ENCODE measurements around the gene PRAMEF18.
"Not testable (repeated sequence)": the region's sequence is repeated elsewhere in the genome, so short reads cannot be mapped to it uniquely, and the experiment has no call there.

GRCh38 chr1:13239633-13240032 lies 13.7 kb upstream of the PRAMEF18 start:
- not testable (repeated sequence) for TF ChIP-seq CTCF (IDR thresholded peaks at IDR 0.05); TEAD4 (CRISPR knock-in tag; IDR thresholded peaks at IDR 0.05); FOXJ3 (CRISPR knock-in tag; IDR thresholded peaks at IDR 0.05; ENCODE audit: borderline replicate concordance); ATF2 (CRISPR knock-in tag; IDR thresholded peaks at IDR 0.05; ENCODE audit: borderline replicate concordance, low read depth); NFYB (CRISPR knock-in tag; conservative IDR thresholded peaks at IDR 0.05; ENCODE audit: low read depth); E2F1 (CRISPR knock-in tag; IDR thresholded peaks at IDR 0.05); HMGXB4 (CRISPR knock-in tag; IDR thresholded peaks at IDR 0.05); MAX (CRISPR knock-in tag; IDR thresholded peaks at IDR 0.05)
- TF ChIP-seq, protein P1, sequence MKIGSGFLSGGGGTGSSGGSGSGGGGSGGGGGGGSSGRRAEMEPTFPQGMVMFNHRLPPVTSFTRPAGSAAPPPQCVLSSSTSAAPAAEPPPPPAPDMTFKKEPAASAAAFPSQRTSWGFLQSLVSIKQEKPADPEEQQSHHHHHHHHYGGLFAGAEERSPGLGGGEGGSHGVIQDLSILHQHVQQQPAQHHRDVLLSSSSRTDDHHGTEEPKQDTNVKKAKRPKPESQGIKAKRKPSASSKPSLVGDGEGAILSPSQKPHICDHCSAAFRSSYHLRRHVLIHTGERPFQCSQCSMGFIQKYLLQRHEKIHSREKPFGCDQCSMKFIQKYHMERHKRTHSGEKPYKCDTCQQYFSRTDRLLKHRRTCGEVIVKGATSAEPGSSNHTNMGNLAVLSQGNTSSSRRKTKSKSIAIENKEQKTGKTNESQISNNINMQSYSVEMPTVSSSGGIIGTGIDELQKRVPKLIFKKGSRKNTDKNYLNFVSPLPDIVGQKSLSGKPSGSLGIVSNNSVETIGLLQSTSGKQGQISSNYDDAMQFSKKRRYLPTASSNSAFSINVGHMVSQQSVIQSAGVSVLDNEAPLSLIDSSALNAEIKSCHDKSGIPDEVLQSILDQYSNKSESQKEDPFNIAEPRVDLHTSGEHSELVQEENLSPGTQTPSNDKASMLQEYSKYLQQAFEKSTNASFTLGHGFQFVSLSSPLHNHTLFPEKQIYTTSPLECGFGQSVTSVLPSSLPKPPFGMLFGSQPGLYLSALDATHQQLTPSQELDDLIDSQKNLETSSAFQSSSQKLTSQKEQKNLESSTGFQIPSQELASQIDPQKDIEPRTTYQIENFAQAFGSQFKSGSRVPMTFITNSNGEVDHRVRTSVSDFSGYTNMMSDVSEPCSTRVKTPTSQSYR (CRISPR knock-in tag; IDR thresholded peaks at IDR 0.05): not testable (repeated sequence)

Measured in WTC11 (cell line).